ENCODE measurements around the gene GRM7.

Gene GRM7

GRCh38 chr3:6971933-6972332, 111.0 kb downstream of the GRM7 start:
- DNase-seq (ENCODE audit: low spot score): no peak

DNA sequence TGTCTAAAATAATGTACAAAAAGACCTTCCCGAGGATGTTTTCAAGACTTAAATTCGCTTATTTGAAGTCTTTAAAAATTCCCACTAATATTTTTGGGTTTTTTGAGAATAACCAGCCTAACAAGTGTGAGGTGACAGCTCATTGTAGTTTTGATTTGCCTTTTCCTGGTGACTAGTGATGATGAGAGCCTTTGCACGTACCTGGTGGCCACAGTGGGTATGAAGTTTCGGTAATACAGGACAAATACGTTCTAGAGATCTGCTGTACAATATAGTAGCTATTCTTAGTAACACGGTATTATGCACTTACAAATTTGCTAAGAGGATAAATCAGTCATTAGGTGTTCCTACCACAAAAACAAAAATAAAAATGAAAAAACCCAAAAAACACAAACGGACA, 124.9 kb downstream of the GRM7 start:
- no peak for DNase-seq (ENCODE audit: low spot score)

DNA sequence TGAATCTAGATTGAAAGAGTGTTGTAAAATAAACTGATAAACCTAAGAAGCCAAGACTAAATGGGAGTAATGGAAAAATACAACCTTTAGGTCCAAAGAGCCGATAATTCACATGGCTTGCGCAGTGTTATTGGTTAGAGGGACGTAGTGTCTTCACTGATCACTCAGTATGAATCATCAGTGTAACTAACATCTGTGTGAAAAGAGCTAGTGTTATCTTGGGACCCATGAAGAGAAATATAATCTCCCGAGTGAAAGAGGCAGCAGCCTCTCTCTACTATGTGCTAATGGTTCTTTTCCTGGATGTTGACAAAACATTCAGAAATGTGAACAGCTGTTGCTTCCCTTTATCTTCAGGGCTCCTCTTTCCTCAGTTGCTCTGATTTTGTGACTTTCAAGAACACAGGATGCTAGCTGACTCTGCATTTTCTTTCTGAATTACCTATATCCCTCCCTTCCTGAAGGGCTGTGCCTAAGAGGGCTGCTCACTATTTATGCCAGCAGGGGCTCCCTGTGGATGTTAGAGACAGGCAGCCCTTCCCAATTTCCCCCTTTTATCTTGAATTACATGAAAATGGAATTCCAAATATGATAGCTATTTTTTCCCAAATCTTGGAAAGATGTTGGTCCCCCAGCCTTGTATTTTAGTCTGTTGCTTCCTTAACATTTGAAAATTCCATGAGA, 128.8 kb downstream of the GRM7 start:
- no peak for DNase-seq (ENCODE audit: low spot score)

DNA sequence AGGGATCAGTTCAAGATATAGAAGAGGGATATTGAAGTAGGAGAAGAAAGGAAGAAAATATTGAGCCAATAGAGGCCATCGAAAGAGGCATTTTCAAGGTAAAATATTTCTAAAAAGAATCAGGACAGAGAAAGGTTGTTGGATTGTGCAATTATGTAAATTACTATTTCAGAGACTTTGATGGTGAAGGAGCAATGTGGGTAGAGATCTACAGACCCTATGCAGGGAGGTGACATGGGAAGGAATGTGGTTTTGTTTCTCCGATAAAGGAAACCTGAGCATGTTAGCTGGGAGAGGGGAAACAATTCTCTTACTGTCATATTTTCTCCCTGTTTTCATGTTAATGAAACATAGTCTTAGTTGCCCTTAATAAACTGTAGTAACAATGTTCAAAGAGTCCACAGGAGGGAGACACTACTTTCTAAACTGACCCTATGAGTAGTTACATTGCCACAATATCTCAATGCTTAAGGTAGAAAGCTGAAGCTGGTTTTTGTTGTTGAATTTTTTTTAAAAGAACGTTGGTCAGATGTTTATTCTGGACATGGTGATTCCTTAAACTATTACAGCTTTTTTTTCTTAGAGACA, 133.3 kb downstream of the GRM7 start:
- DNase-seq (ENCODE audit: low spot score): peak; percentile 9

DNA sequence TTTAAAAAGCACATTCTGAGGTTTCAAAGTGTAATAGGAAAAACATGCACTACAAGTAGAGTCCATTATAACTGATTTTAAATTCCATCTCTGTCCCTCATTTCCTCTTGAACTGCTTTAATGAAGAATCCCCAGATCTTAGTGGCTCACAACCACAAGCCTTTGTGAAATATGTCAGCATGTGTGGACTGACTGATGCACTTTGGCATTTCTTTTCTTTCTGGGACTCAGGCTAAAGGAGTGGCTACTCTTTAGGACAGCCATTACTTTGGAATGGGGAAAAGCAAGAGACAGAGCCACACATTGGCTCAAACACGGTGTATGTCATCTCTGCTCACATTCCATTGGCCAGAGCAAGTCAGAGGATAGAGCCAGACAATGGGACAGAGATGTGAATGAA, 139.6 kb downstream of the GRM7 start:
- DNase-seq (ENCODE audit: low spot score): no peak

DNA sequence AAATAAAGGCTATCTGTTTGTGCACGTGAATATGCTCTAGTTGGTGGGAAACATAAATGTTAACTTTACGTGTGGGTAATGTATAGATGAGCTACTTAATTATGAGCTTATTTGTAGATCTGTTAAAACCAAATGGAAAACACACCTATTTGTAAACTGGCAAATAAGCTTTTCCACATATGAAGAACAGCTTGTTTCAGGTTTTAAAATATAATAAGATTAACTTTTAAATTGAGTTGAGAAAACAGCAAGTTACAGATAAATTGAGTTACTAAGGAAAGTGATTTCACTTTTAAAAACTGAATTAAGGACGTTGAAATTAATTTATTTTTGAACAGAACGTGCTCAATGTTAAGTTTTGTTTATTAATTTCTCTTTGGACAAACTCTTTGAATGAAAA, 140.5 kb downstream of the GRM7 start:
- DNase-seq (ENCODE audit: low spot score): no peak

DNA sequence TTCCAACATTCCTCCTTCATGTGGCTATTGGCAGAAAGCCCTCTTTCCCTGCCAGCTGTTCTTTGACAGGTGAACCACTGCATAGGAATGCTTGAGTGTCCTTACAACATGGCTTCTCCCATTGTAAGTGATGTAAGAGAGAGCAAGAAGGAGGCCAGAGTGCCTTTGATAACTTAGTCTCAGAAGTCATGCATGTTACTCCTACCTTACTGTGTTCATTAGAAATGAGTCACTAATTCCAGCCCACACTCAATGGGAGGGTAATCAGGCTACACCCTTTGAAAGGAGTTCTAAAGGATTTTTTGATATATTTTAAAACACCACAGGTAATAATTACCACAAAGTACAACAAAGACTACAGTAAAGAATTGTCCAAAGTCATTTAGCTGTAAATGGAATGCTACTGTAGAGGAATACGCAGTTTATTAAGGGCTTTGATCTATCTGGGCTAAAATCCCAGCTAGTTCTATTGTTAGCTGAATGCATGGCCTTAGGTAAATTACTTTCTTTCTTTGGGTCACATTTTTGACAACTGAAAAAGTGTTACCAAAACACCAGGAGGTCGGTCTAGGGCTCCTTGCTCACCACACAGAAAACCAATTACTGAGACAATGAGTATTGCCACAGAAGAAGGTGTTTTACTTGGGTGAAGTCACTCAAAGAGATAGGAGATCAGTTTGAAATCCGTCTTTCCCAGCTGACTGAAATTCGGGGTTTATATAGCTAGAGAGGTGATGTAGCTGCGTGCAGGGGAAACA, 154.9 kb downstream of the GRM7 start:
- DNase-seq (ENCODE audit: low spot score): no peak

DNA sequence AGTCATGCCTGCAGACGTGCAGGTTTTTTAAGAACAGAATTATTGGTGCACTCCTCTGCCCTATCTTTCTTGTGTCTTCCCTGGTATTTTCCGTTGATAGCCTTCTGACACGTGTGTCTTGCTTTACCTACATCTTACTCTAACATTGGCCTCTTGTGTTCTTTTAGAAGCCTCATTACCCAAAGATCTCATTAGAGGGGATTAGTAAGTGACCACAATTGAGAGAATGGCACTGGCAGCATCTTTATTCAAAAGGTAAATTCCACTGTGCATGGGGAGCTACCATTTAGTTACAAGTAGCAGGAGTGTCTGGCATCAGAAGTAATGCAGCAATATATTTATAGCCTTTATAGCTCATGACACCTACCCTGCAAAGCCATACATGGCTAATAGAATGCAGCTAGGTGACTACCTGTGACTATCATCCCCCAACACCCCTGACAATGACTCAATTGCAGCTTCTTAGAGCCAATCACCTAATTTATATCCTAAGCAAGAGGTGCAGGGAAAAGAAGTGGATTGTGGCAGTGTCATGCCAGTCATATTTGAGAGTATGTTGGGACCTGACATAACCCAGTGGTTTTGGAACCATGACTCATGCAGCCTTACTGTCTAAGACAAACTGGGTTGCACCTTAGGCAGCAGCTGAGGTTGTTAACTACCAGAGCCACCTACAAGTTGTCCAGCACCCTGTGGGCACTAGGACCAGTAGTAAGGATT, 164.8 kb downstream of the GRM7 start:
- DNase-seq (ENCODE audit: low spot score): no peak

DNA sequence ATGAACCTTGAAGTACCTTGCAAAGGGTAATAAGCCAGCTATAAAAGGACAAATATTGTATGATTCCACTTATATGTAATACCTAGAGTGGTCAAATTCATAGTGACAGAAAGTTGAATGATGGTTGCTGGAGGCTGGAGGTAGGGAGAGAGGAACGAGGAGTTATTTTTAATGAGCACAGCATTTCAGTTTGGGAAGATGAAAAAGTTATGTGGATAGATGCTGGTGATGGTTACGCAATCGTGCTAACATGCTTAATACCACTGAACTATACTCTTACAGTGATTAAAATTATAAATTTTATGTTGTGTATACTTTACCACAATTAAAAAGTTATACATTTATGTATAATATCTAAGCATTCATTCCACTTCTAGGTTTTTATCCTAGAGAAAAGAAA, 168.6 kb downstream of the GRM7 start:
- DNase-seq (ENCODE audit: low spot score): no peak

DNA sequence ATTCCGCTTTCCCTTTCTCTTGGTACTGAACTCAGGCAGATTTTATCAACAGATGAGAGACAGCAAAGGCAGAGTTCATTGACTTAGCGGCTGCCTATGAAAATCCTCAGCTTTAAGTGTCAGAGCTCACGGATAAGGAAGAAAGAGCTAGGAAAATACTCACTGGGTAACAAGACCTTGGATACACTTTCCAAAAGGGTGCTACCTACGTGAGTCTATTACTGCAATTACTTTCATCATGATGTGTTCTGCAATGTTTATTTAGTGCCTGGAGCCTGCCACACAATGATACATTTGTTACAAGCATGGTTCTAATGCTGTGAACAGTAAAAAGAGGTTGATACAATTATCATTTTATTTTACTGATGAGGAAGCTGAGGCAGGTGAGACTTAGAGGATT, 177.5 kb downstream of the GRM7 start:
- no peak for DNase-seq (ENCODE audit: low spot score)

DNA sequence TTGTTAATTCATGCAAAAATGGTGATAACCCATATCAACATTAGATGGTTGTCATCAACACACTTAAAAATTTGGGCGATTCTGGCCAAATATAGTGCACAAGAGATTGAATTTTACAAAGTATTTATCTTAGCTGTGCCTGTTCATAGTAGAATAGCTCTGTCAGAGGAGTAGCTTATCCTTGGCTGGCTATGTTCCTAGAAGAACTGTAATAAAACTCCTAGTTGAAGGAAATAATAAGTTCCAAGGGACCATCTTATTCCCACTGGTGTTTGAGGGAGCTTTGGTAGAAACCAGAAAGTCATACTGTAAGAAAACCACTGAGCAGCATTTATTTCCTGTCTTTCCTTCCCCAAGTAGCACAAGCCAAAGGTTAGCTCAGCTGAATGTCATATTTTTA, 201.8 kb downstream of the GRM7 start:
- no peak for DNase-seq (ENCODE audit: low spot score)

GRCh38 chr3:7070461-7070860, 209.5 kb downstream of the GRM7 start:
- no peak for DNase-seq (ENCODE audit: low spot score)

- no peak for DNase-seq (ENCODE audit: low spot score)
These were observed 213.3 kb downstream of the GRM7 start for GRCh38 chr3:7074217-7074616.

DNA sequence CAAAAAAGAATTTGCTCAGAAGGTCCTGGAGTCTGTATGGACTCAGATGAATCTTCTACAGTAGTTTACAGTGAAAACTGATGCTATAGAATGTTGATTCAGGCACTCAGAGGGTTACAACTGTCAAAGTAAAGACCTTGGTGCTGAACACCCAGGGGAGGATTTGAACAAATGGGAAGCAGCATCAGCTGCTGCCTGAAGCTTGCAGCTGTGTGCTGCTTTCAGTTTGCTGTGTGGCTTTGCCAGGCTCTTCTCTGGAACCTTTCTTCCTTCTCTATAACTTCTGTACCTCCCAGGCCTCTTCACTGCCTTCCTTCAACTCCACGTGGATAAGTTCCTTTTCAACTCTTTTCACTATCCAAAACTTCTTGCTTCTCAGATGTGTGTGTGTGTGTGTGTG, 214.2 kb downstream of the GRM7 start:
- DNase-seq (ENCODE audit: low spot score): no peak

DNA sequence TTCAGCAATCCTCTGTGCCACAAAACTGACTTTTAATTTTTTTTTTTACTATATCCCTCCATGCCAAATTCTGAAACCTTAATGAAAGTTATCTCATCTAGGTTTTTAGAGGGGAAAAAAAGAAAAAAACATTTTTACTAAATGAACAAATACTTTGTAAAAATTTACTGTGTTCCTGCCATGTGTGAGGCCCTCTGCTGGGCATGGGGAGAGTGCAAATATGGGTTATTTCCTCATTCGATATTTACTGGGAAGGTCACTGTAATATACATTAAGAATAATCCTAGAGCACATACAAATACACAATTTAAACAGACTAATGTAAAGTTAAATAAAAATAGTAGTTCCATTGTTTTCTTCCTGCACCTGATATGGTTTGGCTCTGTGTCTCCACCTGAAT, 215.0 kb downstream of the GRM7 start:
- no peak for DNase-seq (ENCODE audit: low spot score)

DNA sequence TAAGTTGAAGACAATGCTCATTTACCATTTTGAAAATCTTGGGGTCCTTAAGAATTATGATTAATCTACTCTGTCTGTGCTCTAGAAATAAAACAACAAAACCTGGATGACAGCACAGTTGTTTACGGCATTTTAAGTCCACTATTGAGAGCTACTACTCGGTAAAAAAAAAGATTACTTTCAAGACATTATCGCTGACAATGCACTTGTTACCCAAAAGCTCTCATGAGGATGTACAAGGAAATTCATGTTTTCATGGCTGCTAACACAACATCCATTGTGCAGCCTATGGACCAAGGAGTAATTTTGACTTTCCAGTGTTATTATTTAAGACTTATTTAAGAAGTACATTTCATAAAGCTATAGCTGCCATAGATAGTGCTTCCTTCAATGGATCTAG, 221.3 kb downstream of the GRM7 start:
- no peak for DNase-seq (ENCODE audit: low spot score)

GRCh38 chr3:7086417-7086816, 225.5 kb downstream of the GRM7 start:
- DNase-seq (ENCODE audit: low spot score): no peak

DNA sequence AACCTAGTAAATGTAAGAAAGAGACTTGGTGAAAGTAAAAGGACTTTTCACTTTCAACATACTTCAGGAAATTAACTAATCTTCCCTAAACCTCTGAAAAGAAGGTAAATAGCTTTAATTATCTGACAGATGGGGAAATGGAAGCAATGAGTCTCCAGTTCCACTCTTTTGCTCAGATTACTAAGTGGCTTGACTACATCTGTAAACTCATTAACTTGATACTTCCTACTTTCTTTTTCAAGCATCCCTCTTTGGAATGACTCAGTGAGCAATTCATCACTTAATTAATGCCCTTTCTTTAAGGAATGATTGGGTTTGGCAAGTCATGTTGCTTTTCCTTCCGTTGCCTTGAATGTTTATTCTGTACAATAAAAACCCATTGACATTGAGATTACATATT, 234.2 kb downstream of the GRM7 start:
- DNase-seq (ENCODE audit: low spot score): no peak

GRCh38 chr3:7100136-7100535, 239.2 kb downstream of the GRM7 start:
- no peak for DNase-seq (ENCODE audit: low spot score)

- DNase-seq (ENCODE audit: low spot score): no peak
These were observed 245.7 kb downstream of the GRM7 start for GRCh38 chr3:7106635-7107034.

GRCh38 chr3:7112523-7113056, 251.7 kb downstream of the GRM7 start:
- DNase-seq (ENCODE audit: low spot score): no peak

GRCh38 chr3:7144697-7145308, 283.9 kb downstream of the GRM7 start:
- DNase-seq (ENCODE audit: low spot score): no peak
